Measurements from ENCODE around the gene CABCOCO1.
"Not testable (repeated sequence)": the region's sequence is repeated elsewhere in the genome, so short reads cannot be mapped to it uniquely, and the experiment has no call there.

The CABCOCO1 gene

GRCh38 chr10:61669161-61669725, 6.5 kb downstream of the CABCOCO1 start:
- no peak for DNase-seq (ENCODE audit: low spot score)
- TF ChIP-seq CTCF (IDR thresholded peaks at IDR 0.05; ENCODE audit: extremely low read depth, missing control alignments), result no peak

GRCh38 chr10:61669849-61670248, 7.1 kb downstream of the CABCOCO1 start:
- no peak for TF ChIP-seq CTCF (IDR thresholded peaks at IDR 0.05; ENCODE audit: extremely low read depth, missing control alignments)
- DNase-seq (ENCODE audit: low spot score), result no peak

GRCh38 chr10:61673360-61673759, 10.6 kb downstream of the CABCOCO1 start:
- no peak for DNase-seq (ENCODE audit: low spot score)

GRCh38 chr10:61682323-61682722, 19.6 kb downstream of the CABCOCO1 start:
- no peak for TF ChIP-seq CTCF (IDR thresholded peaks at IDR 0.05; ENCODE audit: extremely low read depth, missing control alignments)
- DNase-seq (ENCODE audit: low spot score), result no peak

More at GRCh38 chr10:61673360-61673759, 10.6 kb downstream of the CABCOCO1 start:
- no peak for TF ChIP-seq CTCF (IDR thresholded peaks at IDR 0.05; ENCODE audit: extremely low read depth, missing control alignments)

GRCh38 chr10:61683319-61683718, 20.6 kb downstream of the CABCOCO1 start:
- no peak for DNase-seq (ENCODE audit: low spot score)
- no peak for TF ChIP-seq CTCF (IDR thresholded peaks at IDR 0.05; ENCODE audit: extremely low read depth, missing control alignments)

GRCh38 chr10:61684894-61685507, 22.3 kb downstream of the CABCOCO1 start:
- no peak for DNase-seq (ENCODE audit: low spot score)
- no peak for TF ChIP-seq CTCF (IDR thresholded peaks at IDR 0.05; ENCODE audit: extremely low read depth, missing control alignments)

- TF ChIP-seq CTCF (IDR thresholded peaks at IDR 0.05; ENCODE audit: extremely low read depth, missing control alignments), result no peak
- no peak for DNase-seq (ENCODE audit: low spot score)
These were observed 26.0 kb downstream of the CABCOCO1 start for GRCh38 chr10:61688551-61689308.

- not testable (repeated sequence) for DNase-seq (ENCODE audit: low spot score)
These were observed 28.9 kb downstream of the CABCOCO1 start for GRCh38 chr10:61691667-61692066.

All from GM20000 (cell line).